ENCODE results near the gene CD247.

GRCh38 chr1:167474191-167474641 lies 44.1 kb downstream of the CD247 start:
- TF ChIP-seq POLR2AphosphoS2 (IDR thresholded peaks at IDR 0.05; ENCODE audit: low read length): no peak
- no peak for TF ChIP-seq TAF15 (IDR thresholded peaks at IDR 0.05; ENCODE audit: low read depth, low read length)
- no peak for TF ChIP-seq ATF2 (CRISPR knock-in tag; IDR thresholded peaks at IDR 0.05)
- TF ChIP-seq CTCF (IDR thresholded peaks at IDR 0.05 in 2 of 3, conservative IDR thresholded peaks at IDR 0.05 in 1 of 3; ENCODE audit: insufficient read depth in 2 of 3, low read depth in 1 of 3, low read length in 3 of 3): no peak
